Inferior parietal cortex (tissue), 1 donor: Measurements from ENCODE around the gene TRAPPC2L.
"Not testable (repeated sequence)": the region's sequence is repeated elsewhere in the genome, so short reads cannot be mapped to it uniquely, and the experiment has no call there.

ENCODE experiments used
- DNase-seq: peaks from one replicate; pipeline ENCODE4 v3.0.0-alpha.2; 2016; ENCODE audit errors: extremely low spot score

The TRAPPC2L gene

GRCh38 chr16:88877564-88878289 lies 20.8 kb downstream of the TRAPPC2L start:
- DNase-seq = no peak

- no peak for DNase-seq
Observed at GRCh38 chr16:88878356-88878755, 21.4 kb downstream of the TRAPPC2L start.

- DNase-seq = no peak
Observed at GRCh38 chr16:88878967-88879787, 22.2 kb downstream of the TRAPPC2L start.

- no peak for DNase-seq
Observed at GRCh38 chr16:88879788-88880055, 22.8 kb downstream of the TRAPPC2L start.

- no peak for DNase-seq
Observed at GRCh38 chr16:88880226-88881006, 23.5 kb downstream of the TRAPPC2L start.

- DNase-seq = no peak
Observed at GRCh38 chr16:88881007-88881615, 24.2 kb downstream of the TRAPPC2L start.

GRCh38 chr16:88881675-88882357 lies 24.9 kb downstream of the TRAPPC2L start:
- DNase-seq = no peak

- DNase-seq = no peak
Observed at GRCh38 chr16:88882358-88883030, 25.6 kb downstream of the TRAPPC2L start.

GRCh38 chr16:88883117-88883895 lies 26.4 kb downstream of the TRAPPC2L start:
- peak; percentile 1 for DNase-seq

GRCh38 chr16:88883946-88884345 lies 27.0 kb downstream of the TRAPPC2L start:
- peak; percentile 3 for DNase-seq

GRCh38 chr16:88884569-88885271 lies 27.8 kb downstream of the TRAPPC2L start:
- DNase-seq = no peak

GRCh38 chr16:88885693-88886280 lies 28.9 kb downstream of the TRAPPC2L start:
- no peak for DNase-seq

- DNase-seq = no peak
Observed at GRCh38 chr16:88886420-88886844, 29.5 kb downstream of the TRAPPC2L start.

- no peak for DNase-seq
Observed at GRCh38 chr16:88886845-88887521, 30.1 kb downstream of the TRAPPC2L start.

- DNase-seq = no peak
Observed at GRCh38 chr16:88888057-88888456, 31.1 kb downstream of the TRAPPC2L start.

GRCh38 chr16:88888461-88889387 lies 31.8 kb downstream of the TRAPPC2L start:
- no peak for DNase-seq

GRCh38 chr16:88889702-88890352 lies 32.9 kb downstream of the TRAPPC2L start:
- not testable (repeated sequence) for DNase-seq
